ENCODE measurements around the gene CHCHD2.
"Not testable (repeated sequence)": the region's sequence is repeated elsewhere in the genome, so short reads cannot be mapped to it uniquely, and the experiment has no call there.

The CHCHD2 gene

GRCh38 chr7:56104138-56104537, 2.1 kb downstream of the CHCHD2 start:
- Histone ChIP-seq H3K36me3 (ENCODE audit: insufficient read depth, low read length) (peaks cover 41% of the 10 kb centered on the region), H3K4me1 (ENCODE audit: control insufficient read depth, insufficient read depth, low read length) (peaks cover 12% of the 10 kb centered on the region)
- not testable (repeated sequence) for H3K27me3 ChIP-seq (ENCODE audit: control insufficient read depth, insufficient read depth, low read length); H3K4me2 ChIP-seq (ENCODE audit: low read length); H3K9me3 ChIP-seq (replicated peaks; ENCODE audit: low read length); H3K9ac ChIP-seq (ENCODE audit: low read depth, low read length); H3K4me3 ChIP-seq (ENCODE audit: low read length)

DNA sequence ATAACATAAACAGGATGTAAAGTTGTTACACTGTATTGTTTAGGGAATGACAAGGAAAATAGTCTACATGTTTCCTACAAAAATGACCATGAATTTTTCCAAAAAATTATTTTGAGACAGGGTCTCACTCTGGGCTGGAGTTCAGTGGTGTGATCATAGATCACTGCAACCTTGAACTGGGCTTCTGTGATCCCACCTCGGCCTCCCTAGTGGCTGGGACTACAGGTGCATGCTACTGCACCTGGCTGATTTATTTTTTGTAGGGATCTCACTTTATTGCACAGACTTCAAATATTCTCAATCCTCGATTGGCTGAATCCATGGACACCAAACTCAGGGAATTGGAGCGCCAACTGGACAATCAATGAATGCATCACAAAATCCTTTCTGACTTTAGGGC, 6.6 kb downstream of the CHCHD2 start:
- Histone ChIP-seq H3K27me3 (ENCODE audit: control insufficient read depth, insufficient read depth, low read length) (no peaks in the 10 kb centered on the region), H3K4me2 (ENCODE audit: low read length) (no peak overlapping the region), H3K9ac (ENCODE audit: low read depth, low read length) (no peak overlapping the region), H3K4me3 (ENCODE audit: low read length) (no peak overlapping the region), H3K36me3 (ENCODE audit: insufficient read depth, low read length) (peaks cover 41% of the 10 kb centered on the region), H3K9me3 (replicated peaks; ENCODE audit: low read length) (no peaks in the 10 kb centered on the region), H3K4me1 (ENCODE audit: control insufficient read depth, insufficient read depth, low read length) (peaks cover 7% of the 10 kb centered on the region)

- not testable (repeated sequence) for H3K9me3 ChIP-seq (replicated peaks; ENCODE audit: low read length); H3K9ac ChIP-seq (ENCODE audit: low read depth, low read length); H3K4me3 ChIP-seq (ENCODE audit: low read length); H3K27me3 ChIP-seq (ENCODE audit: control insufficient read depth, insufficient read depth, low read length); H3K4me2 ChIP-seq (ENCODE audit: low read length); H3K4me1 ChIP-seq (ENCODE audit: control insufficient read depth, insufficient read depth, low read length)
- peaks cover 34% of the 10 kb centered on the region for H3K36me3 ChIP-seq (ENCODE audit: insufficient read depth, low read length)
Observed at GRCh38 chr7:56098187-56099008, 7.9 kb downstream of the CHCHD2 start.

GRCh38 chr7:56097700-56098099, 8.6 kb downstream of the CHCHD2 start:
- no peak overlapping the region for H3K9ac ChIP-seq (ENCODE audit: low read depth, low read length)
- H3K9me3 ChIP-seq (replicated peaks; ENCODE audit: low read length): no peaks in the 10 kb centered on the region
- no peaks in the 10 kb centered on the region for H3K27me3 ChIP-seq (ENCODE audit: control insufficient read depth, insufficient read depth, low read length)
- peaks cover 30% of the 10 kb centered on the region for H3K36me3 ChIP-seq (ENCODE audit: insufficient read depth, low read length)
- no peak overlapping the region for H3K4me2 ChIP-seq (ENCODE audit: low read length)
- H3K4me1 ChIP-seq (ENCODE audit: control insufficient read depth, insufficient read depth, low read length): peaks cover 12% of the 10 kb centered on the region
- no peak overlapping the region for H3K4me3 ChIP-seq (ENCODE audit: low read length)

- H3K4me2 ChIP-seq (ENCODE audit: low read length): peak within 1 kb of the TSS; percentile 49
- peak within 1 kb of the TSS; percentile 3 for H3K9ac ChIP-seq (ENCODE audit: low read depth, low read length)
- H3K27me3 ChIP-seq (ENCODE audit: control insufficient read depth, insufficient read depth, low read length): no peaks in the 10 kb centered on the region
- H3K4me3 ChIP-seq (ENCODE audit: low read length): peak within 1 kb of the TSS; percentile 2
- no peaks in the 10 kb centered on the region for H3K36me3 ChIP-seq (ENCODE audit: insufficient read depth, low read length)
- no peaks in the 10 kb centered on the region for H3K9me3 ChIP-seq (replicated peaks; ENCODE audit: low read length)
- peaks cover 17% of the 10 kb centered on the region for H3K4me1 ChIP-seq (ENCODE audit: control insufficient read depth, insufficient read depth, low read length)
Observed at GRCh38 chr7:56092789-56093531, 13.3 kb downstream of the CHCHD2 start, which contains the start of gene PHKG1. Gene PHKG1, minus strand, starts transcription at chr7:56092952. Its CDS starts 4,011 bp downstream, at chr7:56088941.

DNA sequence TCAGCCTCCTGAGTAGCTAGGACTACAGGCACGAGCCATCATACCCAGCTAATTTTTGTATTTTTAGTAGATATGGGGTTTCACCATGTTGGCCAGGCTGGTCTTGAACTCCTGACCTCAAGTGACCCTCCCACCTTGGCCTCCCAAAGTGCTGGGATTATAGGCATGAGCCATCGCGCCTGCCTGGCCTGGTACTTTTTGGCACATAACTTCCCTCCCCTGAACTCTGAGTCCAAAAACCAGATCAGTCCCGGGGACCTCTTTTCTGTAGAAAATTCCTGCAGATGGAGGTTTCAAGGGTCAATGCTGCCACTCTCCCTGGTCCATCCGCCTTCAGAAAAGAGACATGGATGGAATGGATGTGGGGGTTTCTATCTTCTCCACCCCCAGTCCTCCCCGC, 13.9 kb downstream of the CHCHD2 start:
- H3K4me3 ChIP-seq (ENCODE audit: low read length): peak overlapping the region; percentile 2
- not testable (repeated sequence) for H3K36me3 ChIP-seq (ENCODE audit: insufficient read depth, low read length); H3K27me3 ChIP-seq (ENCODE audit: control insufficient read depth, insufficient read depth, low read length); H3K9me3 ChIP-seq (replicated peaks; ENCODE audit: low read length)
- H3K4me2 ChIP-seq (ENCODE audit: low read length): peak overlapping the region; percentile 49
- H3K9ac ChIP-seq (ENCODE audit: low read depth, low read length): peak overlapping the region; percentile 3
- H3K4me1 ChIP-seq (ENCODE audit: control insufficient read depth, insufficient read depth, low read length): peaks cover 11% of the 10 kb centered on the region

GRCh38 chr7:56091591-56091990, 14.7 kb downstream of the CHCHD2 start:
- no peak overlapping the region for H3K4me2 ChIP-seq (ENCODE audit: low read length)
- no peaks in the 10 kb centered on the region for H3K9me3 ChIP-seq (replicated peaks; ENCODE audit: low read length)
- H3K9ac ChIP-seq (ENCODE audit: low read depth, low read length): no peak overlapping the region
- H3K27me3 ChIP-seq (ENCODE audit: control insufficient read depth, insufficient read depth, low read length): no peaks in the 10 kb centered on the region
- H3K4me1 ChIP-seq (ENCODE audit: control insufficient read depth, insufficient read depth, low read length): peaks cover 10% of the 10 kb centered on the region
- H3K36me3 ChIP-seq (ENCODE audit: insufficient read depth, low read length): no peaks in the 10 kb centered on the region
- no peak overlapping the region for H3K4me3 ChIP-seq (ENCODE audit: low read length)

- H3K4me2 ChIP-seq (ENCODE audit: low read length): no peak overlapping the region
- H3K36me3 ChIP-seq (ENCODE audit: insufficient read depth, low read length): no peaks in the 10 kb centered on the region
Observed at GRCh38 chr7:56087445-56087844, 18.8 kb downstream of the CHCHD2 start.

GRCh38 chr7:56086761-56087160, 19.5 kb downstream of the CHCHD2 start:
- H3K36me3 ChIP-seq (ENCODE audit: insufficient read depth, low read length): no peaks in the 10 kb centered on the region
- no peak overlapping the region for H3K4me2 ChIP-seq (ENCODE audit: low read length)
- H3K4me1 ChIP-seq (ENCODE audit: control insufficient read depth, insufficient read depth, low read length): no peaks in the 10 kb centered on the region
- no peak overlapping the region for H3K9ac ChIP-seq (ENCODE audit: low read depth, low read length)
- H3K4me3 ChIP-seq (ENCODE audit: low read length): no peak overlapping the region
- no peaks in the 10 kb centered on the region for H3K9me3 ChIP-seq (replicated peaks; ENCODE audit: low read length)
- H3K27me3 ChIP-seq (ENCODE audit: control insufficient read depth, insufficient read depth, low read length): no peaks in the 10 kb centered on the region

More at GRCh38 chr7:56087445-56087844, 18.8 kb downstream of the CHCHD2 start:
- Histone ChIP-seq H3K9me3 (replicated peaks; ENCODE audit: low read length) (no peaks in the 10 kb centered on the region), H3K9ac (ENCODE audit: low read depth, low read length) (no peak overlapping the region), H3K27me3 (ENCODE audit: control insufficient read depth, insufficient read depth, low read length) (no peaks in the 10 kb centered on the region), H3K4me1 (ENCODE audit: control insufficient read depth, insufficient read depth, low read length) (peaks cover 2% of the 10 kb centered on the region), H3K4me3 (ENCODE audit: low read length) (no peak overlapping the region)

DNA sequence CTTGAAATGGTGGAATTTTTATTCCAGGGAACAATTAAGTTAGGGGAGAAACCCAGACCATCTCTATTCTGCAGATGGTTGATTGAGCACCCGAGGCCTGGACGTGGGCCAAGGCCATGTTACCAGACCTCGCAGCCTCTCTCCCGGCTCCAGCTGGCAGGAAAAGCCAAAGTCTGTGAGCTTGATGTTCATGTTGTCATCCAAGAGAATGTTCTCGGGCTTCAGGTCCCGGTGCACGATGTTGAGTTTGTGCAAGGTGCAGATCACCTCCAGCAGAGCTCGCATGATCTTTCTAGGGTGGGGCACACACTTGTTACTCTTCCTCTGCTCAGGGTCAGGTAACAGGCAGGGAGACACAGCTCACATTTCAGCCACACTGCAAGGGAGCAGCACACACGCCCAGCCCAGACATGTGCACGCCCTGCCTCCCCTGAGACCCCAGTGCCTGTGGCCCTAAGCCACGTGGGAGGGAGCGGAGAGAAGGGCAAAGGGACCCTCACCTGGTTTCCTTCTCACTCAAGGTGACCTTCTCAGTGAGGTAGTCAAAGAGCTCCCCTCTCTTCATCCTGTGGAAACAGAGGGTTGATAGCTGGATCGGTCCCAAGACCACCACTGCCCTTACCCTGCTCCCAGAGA, 23.0 kb downstream of the CHCHD2 start:
- H3K4me2 ChIP-seq (ENCODE audit: low read length): no peak overlapping the region
- no peaks in the 10 kb centered on the region for H3K27me3 ChIP-seq (ENCODE audit: control insufficient read depth, insufficient read depth, low read length)
- peaks cover 11% of the 10 kb centered on the region for H3K4me1 ChIP-seq (ENCODE audit: control insufficient read depth, insufficient read depth, low read length)
- H3K9ac ChIP-seq (ENCODE audit: low read depth, low read length): no peak overlapping the region
- H3K9me3 ChIP-seq (replicated peaks; ENCODE audit: low read length): no peaks in the 10 kb centered on the region
- no peak overlapping the region for H3K4me3 ChIP-seq (ENCODE audit: low read length)
- peaks cover 15% of the 10 kb centered on the region for H3K36me3 ChIP-seq (ENCODE audit: insufficient read depth, low read length)

DNA sequence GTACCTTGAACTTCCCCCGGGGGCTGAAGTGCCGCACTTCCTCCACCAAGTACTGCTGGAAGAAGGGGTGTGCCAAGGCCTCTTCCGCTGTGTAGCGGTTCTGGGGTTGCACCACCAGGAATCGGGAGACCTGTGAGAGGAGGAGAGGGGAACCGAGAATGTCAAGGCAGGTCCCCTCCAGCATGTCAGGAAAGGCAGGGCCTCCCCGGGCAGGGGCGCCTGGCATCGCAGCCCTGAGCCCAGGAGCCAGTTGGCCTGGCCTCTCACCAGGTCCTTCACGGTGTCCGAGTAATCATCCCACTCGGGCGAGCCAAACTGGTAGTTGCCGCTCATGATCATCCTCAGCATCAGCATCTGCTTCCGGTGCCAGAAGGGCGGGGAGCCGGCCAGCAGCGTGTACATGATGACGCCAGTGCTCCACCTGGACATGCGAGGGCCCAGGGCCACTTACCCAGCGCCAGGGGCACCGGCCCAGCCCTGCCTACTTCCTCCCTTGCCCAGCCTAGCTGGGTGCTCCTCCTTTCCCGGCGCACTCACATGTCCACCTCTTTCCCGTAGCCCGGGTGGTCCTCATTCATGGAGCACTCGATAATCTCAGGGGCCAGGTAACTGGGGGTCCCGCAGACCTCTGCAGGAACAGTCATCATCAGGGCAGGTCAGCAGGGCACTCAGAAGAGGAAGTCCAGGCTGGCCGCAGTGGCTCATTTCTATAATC, 24.5 kb downstream of the CHCHD2 start:
- Histone ChIP-seq H3K27me3 (ENCODE audit: control insufficient read depth, insufficient read depth, low read length) (no peaks in the 10 kb centered on the region), H3K4me1 (ENCODE audit: control insufficient read depth, insufficient read depth, low read length) (peaks cover 11% of the 10 kb centered on the region), H3K9me3 (replicated peaks; ENCODE audit: low read length) (no peaks in the 10 kb centered on the region), H3K9ac (ENCODE audit: low read depth, low read length) (no peak overlapping the region), H3K4me2 (ENCODE audit: low read length) (no peak overlapping the region), H3K36me3 (ENCODE audit: insufficient read depth, low read length) (peaks cover 26% of the 10 kb centered on the region), H3K4me3 (ENCODE audit: low read length) (no peak overlapping the region)
